ENCODE results near the gene WBP2NL. TPM values are rescaled to one million over a fixed set of nuclear protein-coding genes. Genes with fewer than 3 reads are reported as not detected.

The WBP2NL gene
- total RNA-seq, 2 donors from 2014 or later = not detected

DNA sequence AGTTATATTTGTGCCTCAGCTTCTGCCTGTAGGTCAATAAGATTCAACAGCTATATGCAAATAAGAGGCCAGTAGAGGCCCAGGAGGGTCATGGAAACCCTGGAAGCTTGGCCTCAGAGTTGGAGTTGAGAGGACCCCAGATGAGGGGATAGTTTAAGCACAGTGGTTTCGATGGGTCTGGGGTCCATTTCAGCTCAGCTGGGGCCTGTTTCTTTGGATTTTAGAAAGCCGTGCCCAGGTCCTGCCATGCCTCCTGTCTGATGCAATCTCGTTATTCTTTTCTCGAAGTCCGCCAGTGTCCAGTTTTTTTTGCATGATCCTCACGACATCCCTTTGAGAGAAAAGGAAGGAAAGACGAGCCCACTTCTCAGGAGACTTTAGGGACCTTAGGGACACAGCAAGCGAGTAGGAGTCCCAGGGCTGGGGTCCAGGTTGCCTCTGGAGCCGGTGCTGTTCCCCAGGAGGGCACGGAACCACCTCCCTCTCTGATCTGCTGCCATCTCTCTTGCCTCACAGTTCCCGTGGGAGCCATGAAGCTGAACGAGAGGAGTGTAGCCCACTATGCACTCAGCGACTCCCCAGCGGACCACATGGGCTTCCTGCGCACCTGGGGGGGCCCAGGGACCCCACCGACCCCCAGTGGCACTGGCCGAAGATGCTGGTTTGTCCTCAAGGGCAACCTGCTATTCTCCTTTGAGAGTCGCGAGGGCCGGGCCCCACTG, 78.3 kb downstream of the WBP2NL start:
- Mint-ChIP-seq H3K36me3 (ENCODE audit: low read depth) (peaks cover 9% of the 10 kb centered on the region), H3K27ac (no peak overlapping the region), H3K9me3 (no peaks in the 10 kb centered on the region), H3K4me1 (peaks cover 13% of the 10 kb centered on the region), H3K4me3 (no peak overlapping the region), H3K27me3 (ENCODE audit: insufficient read depth) (peaks cover 5% of the 10 kb centered on the region)
- Histone ChIP-seq H3K4me3 (ENCODE audit: low read length) (no peak overlapping the region), H3K9ac (ENCODE audit: extremely low read depth, low read length, poor library complexity, severe bottlenecking) (no peak overlapping the region), H3K9me3 (ENCODE audit: control insufficient read depth, low read length) (no peaks in the 10 kb centered on the region), H3K4me1 (ENCODE audit: control insufficient read depth, insufficient read depth, low read length) (no peaks in the 10 kb centered on the region), H3K27me3 (ENCODE audit: control insufficient read depth, insufficient read depth, low read length, poor library complexity, severe bottlenecking) (no peaks in the 10 kb centered on the region), H3K27ac (ENCODE audit: low read depth, low read length) (no peak overlapping the region), H3K36me3 (ENCODE audit: control insufficient read depth, insufficient read depth, low read length) (no peaks in the 10 kb centered on the region)
- no peak for TF ChIP-seq CTCF (conservative IDR thresholded peaks at IDR 0.05)
- DNase-seq = no peak
- WGBS, 2 experiments (ENCODE audit: insufficient coverage in 1 of 2, insufficient read length in 1 of 2) = 92 to 96% methylated on average over 18 to 20 of the region's 20 CpGs

GRCh38 chr22:42077486-42078125, 79.0 kb downstream of the WBP2NL start:
- 89 to 93% methylated on average over 6 to 21 of the region's 21 CpGs for WGBS, 2 experiments (ENCODE audit: insufficient coverage in 1 of 2, insufficient read length in 1 of 2)
- H3K27ac ChIP-seq (ENCODE audit: low read depth, low read length) = no peak overlapping the region
- no peak for DNase-seq

More at GRCh38 chr22:42077486-42078125, 79.0 kb downstream of the WBP2NL start:
- no peak overlapping the region for H3K9ac ChIP-seq (ENCODE audit: extremely low read depth, low read length, poor library complexity, severe bottlenecking)
- no peaks in the 10 kb centered on the region for H3K4me1 ChIP-seq (ENCODE audit: control insufficient read depth, insufficient read depth, low read length)
- peaks cover 13% of the 10 kb centered on the region for H3K4me1 Mint-ChIP-seq
- peaks cover 14% of the 10 kb centered on the region for H3K36me3 Mint-ChIP-seq (ENCODE audit: low read depth)
- no peaks in the 10 kb centered on the region for H3K9me3 ChIP-seq (ENCODE audit: control insufficient read depth, low read length)
- H3K36me3 ChIP-seq (ENCODE audit: control insufficient read depth, insufficient read depth, low read length) = peaks cover 3% of the 10 kb centered on the region
- no peaks in the 10 kb centered on the region for H3K9me3 Mint-ChIP-seq
- peak overlapping the region; percentile 95 for H3K27ac Mint-ChIP-seq
- no peaks in the 10 kb centered on the region for H3K27me3 ChIP-seq (ENCODE audit: control insufficient read depth, insufficient read depth, low read length, poor library complexity, severe bottlenecking)
- H3K27me3 Mint-ChIP-seq (ENCODE audit: insufficient read depth) = peaks cover 2% of the 10 kb centered on the region
- TF ChIP-seq CTCF (conservative IDR thresholded peaks at IDR 0.05) = no peak
- no peak overlapping the region for H3K4me3 Mint-ChIP-seq
- no peak overlapping the region for H3K4me3 ChIP-seq (ENCODE audit: low read length)

Other genes starting within 250 kb of the WBP2NL start
- 10 to 100 TPM; 15.0 to 21.0 TPM for gene CCDC134, start 198.1 kb upstream of the WBP2NL start, total RNA-seq
- gene SREBF2, start 165.7 kb upstream of the WBP2NL start, total RNA-seq = 100 to 1,000 TPM; 125 to 135 TPM
- gene SHISA8, start 83.7 kb upstream of the WBP2NL start, total RNA-seq = under 1 TPM in 1 of 2 donors, not detected in 1; 0.58 TPM
- 1 to 10 TPM; 1.7 to 3.3 TPM for gene TNFRSF13C, start 72.0 kb upstream of the WBP2NL start, total RNA-seq
- gene CENPM, start 51.6 kb upstream of the WBP2NL start, total RNA-seq = 10 to 100 TPM; 28.5 to 43.1 TPM
- 10 to 100 TPM; 10.9 to 13.9 TPM for gene SEPTIN3, start 29.3 kb upstream of the WBP2NL start, total RNA-seq
- gene NAGA, start 72.0 kb downstream of the WBP2NL start, total RNA-seq = 10 to 100 TPM; 19.2 to 25.4 TPM
- gene PHETA2, start 75.5 kb downstream of the WBP2NL start, total RNA-seq = 1 to 10 TPM; 8.1 to 9.0 TPM
- 10 to 100 TPM; 29.5 to 41.3 TPM for gene SMDT1, start 80.9 kb downstream of the WBP2NL start, total RNA-seq
- 100 to 1,000 TPM in 1 of 2 donors, 10 to 100 TPM in 1; 83.4 to 103 TPM for gene NDUFA6, start 92.0 kb downstream of the WBP2NL start, total RNA-seq
- gene CYP2D6, start 132.0 kb downstream of the WBP2NL start, total RNA-seq = 10 to 100 TPM in 1 of 2 donors, 1 to 10 TPM in 1; 5.6 to 10.9 TPM

All from endodermal cell (in vitro differentiated cells).